Stimulated activated CD8-positive, alpha-beta memory T cell treated with anti-CD3 and anti-CD28 coated beads, Interleukin-7, amount 100 ng/mL, for 48 hours (primary cell): Measurements from ENCODE around the gene IGFBP3.
"Not testable (repeated sequence)": the region's sequence is repeated elsewhere in the genome, so short reads cannot be mapped to it uniquely, and the experiment has no call there.

Experiments
- DNase-seq, 2 donors: peaks; one replicate each; pipeline ENCODE4 v3.0.0-alpha.2; 2020; ENCODE audit warnings: low read depth in 1 of 2; ENCODE audit errors: extremely low read depth in 1 of 2

IGFBP3 gene

GRCh38 chr7:45920502-45921380 lies at the start of gene IGFBP3:
Gene IGFBP3 (minus strand): TSS chr7:45921272. CDS start chr7:45921140, 132 bp downstream.
- DNase-seq, result no peak

GRCh38 chr7:45970454-45970853 lies 49.4 kb upstream of the IGFBP3 start:
- no peak for DNase-seq

GRCh38 chr7:45969940-45970339 lies 48.9 kb upstream of the IGFBP3 start:
- no peak for DNase-seq

GRCh38 chr7:45968856-45969541 lies 47.9 kb upstream of the IGFBP3 start:
- no peak for DNase-seq

- DNase-seq, result no peak
Measured at GRCh38 chr7:45968312-45968711, 47.2 kb upstream of the IGFBP3 start.

GRCh38 chr7:45967591-45968157 lies 46.6 kb upstream of the IGFBP3 start:
- no peak for DNase-seq

- no peak for DNase-seq
Measured at GRCh38 chr7:45962861-45963260, 41.8 kb upstream of the IGFBP3 start.

- no peak for DNase-seq
Measured at GRCh38 chr7:45957721-45958120, 36.6 kb upstream of the IGFBP3 start.

- DNase-seq, result no peak
Measured at GRCh38 chr7:45955286-45955685, 34.2 kb upstream of the IGFBP3 start.

GRCh38 chr7:45953055-45953454 lies 32.0 kb upstream of the IGFBP3 start:
- DNase-seq, result not testable (repeated sequence)

- no peak for DNase-seq
Measured at GRCh38 chr7:45944058-45944457, 23.0 kb upstream of the IGFBP3 start.

- no peak for DNase-seq
Measured at GRCh38 chr7:45940939-45941338, 19.9 kb upstream of the IGFBP3 start.

- not testable (repeated sequence) for DNase-seq
Measured at GRCh38 chr7:45940237-45940781, 19.2 kb upstream of the IGFBP3 start.

- no peak for DNase-seq
Measured at GRCh38 chr7:45939574-45939973, 18.5 kb upstream of the IGFBP3 start.

- no peak for DNase-seq
Measured at GRCh38 chr7:45938626-45939302, 17.7 kb upstream of the IGFBP3 start.

- no peak for DNase-seq
Measured at GRCh38 chr7:45937862-45938261, 16.8 kb upstream of the IGFBP3 start.

- no peak for DNase-seq
Measured at GRCh38 chr7:45937301-45937700, 16.2 kb upstream of the IGFBP3 start.

- DNase-seq, result no peak
Measured at GRCh38 chr7:45930967-45931366, 9.9 kb upstream of the IGFBP3 start.

GRCh38 chr7:45927721-45928120 lies 6.6 kb upstream of the IGFBP3 start:
- DNase-seq, result no peak

- DNase-seq, result no peak
Measured at GRCh38 chr7:45924283-45924682, 3.2 kb upstream of the IGFBP3 start.

GRCh38 chr7:45923818-45924217 lies 2.7 kb upstream of the IGFBP3 start:
- no peak for DNase-seq
